ENCODE results near the gene AK9.

The AK9 gene

GRCh38 chr6:109477184-109477583 lies 213.8 kb downstream of the AK9 start:
- peaks cover 28% of the 10 kb centered on the region for H3K79me2 ChIP-seq
- H3K27me3 ChIP-seq (ENCODE audit: control insufficient read depth, insufficient read depth, low read length): no peaks in the 10 kb centered on the region
- H3K27ac ChIP-seq: no peak overlapping the region
- H3K9me3 ChIP-seq (ENCODE audit: control insufficient read depth, low read length): no peaks in the 10 kb centered on the region
- TF ChIP-seq, protein P1, sequence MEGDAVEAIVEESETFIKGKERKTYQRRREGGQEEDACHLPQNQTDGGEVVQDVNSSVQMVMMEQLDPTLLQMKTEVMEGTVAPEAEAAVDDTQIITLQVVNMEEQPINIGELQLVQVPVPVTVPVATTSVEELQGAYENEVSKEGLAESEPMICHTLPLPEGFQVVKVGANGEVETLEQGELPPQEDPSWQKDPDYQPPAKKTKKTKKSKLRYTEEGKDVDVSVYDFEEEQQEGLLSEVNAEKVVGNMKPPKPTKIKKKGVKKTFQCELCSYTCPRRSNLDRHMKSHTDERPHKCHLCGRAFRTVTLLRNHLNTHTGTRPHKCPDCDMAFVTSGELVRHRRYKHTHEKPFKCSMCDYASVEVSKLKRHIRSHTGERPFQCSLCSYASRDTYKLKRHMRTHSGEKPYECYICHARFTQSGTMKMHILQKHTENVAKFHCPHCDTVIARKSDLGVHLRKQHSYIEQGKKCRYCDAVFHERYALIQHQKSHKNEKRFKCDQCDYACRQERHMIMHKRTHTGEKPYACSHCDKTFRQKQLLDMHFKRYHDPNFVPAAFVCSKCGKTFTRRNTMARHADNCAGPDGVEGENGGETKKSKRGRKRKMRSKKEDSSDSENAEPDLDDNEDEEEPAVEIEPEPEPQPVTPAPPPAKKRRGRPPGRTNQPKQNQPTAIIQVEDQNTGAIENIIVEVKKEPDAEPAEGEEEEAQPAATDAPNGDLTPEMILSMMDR (IDR thresholded peaks at IDR 0.05): no peak
- H3K9ac ChIP-seq: no peak overlapping the region
- no peak overlapping the region for H3K4me2 ChIP-seq (ENCODE audit: low read length)
- H3K4me3 ChIP-seq (ENCODE audit: low read depth, low read length): no peak overlapping the region
- no peaks in the 10 kb centered on the region for H3K36me3 ChIP-seq (ENCODE audit: control insufficient read depth, insufficient read depth, low read length)
- peaks cover 20% of the 10 kb centered on the region for H3K4me1 ChIP-seq
- no peak overlapping the region for H2AFZ ChIP-seq

DNA sequence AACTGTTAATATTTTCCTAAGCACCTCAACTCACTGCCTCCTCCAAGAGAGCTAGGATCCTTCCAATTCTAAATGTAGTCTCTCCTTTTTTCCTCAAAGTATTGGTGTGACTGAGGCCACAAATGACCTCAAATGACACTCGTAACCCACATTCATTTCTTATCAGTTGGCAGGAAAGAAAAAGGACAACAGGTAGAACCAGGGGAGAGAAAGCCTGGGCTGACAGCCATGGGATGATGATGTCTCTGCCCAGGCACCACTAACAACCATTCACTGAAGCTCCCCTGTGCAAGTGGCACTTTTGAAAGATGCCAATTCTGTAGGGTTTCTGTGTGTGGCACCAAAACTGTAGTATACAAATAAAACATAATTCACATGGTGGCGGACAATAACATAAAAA lies 215.4 kb downstream of the AK9 start:
- H3K27me3 ChIP-seq (ENCODE audit: control insufficient read depth, insufficient read depth, low read length): no peaks in the 10 kb centered on the region
- H3K4me2 ChIP-seq (ENCODE audit: low read length): no peak overlapping the region
- peaks cover 9% of the 10 kb centered on the region for H3K4me1 ChIP-seq
- peaks cover 20% of the 10 kb centered on the region for H3K79me2 ChIP-seq
- H3K9me3 ChIP-seq (ENCODE audit: control insufficient read depth, low read length): no peaks in the 10 kb centered on the region
- H3K36me3 ChIP-seq (ENCODE audit: control insufficient read depth, insufficient read depth, low read length): no peaks in the 10 kb centered on the region
- H3K4me3 ChIP-seq (ENCODE audit: low read depth, low read length): no peak overlapping the region
- no peak overlapping the region for H3K27ac ChIP-seq
- no peak overlapping the region for H3K9ac ChIP-seq
- no peak overlapping the region for H2AFZ ChIP-seq
- TF ChIP-seq, protein P1 (IDR thresholded peaks at IDR 0.05): no peak

GRCh38 chr6:109474995-109475394 lies 216.0 kb downstream of the AK9 start:
- Histone ChIP-seq H3K4me2 (ENCODE audit: low read length) (no peak overlapping the region), H3K79me2 (peaks cover 18% of the 10 kb centered on the region), H3K27me3 (ENCODE audit: control insufficient read depth, insufficient read depth, low read length) (no peaks in the 10 kb centered on the region), H3K36me3 (ENCODE audit: control insufficient read depth, insufficient read depth, low read length) (no peaks in the 10 kb centered on the region), H3K9ac (no peak overlapping the region), H3K27ac (no peak overlapping the region), H3K9me3 (ENCODE audit: control insufficient read depth, low read length) (no peaks in the 10 kb centered on the region), H3K4me1 (peaks cover 6% of the 10 kb centered on the region), H2AFZ (no peak overlapping the region), H3K4me3 (ENCODE audit: low read depth, low read length) (no peak overlapping the region)
- TF ChIP-seq, protein P1 (IDR thresholded peaks at IDR 0.05): no peak

DNA sequence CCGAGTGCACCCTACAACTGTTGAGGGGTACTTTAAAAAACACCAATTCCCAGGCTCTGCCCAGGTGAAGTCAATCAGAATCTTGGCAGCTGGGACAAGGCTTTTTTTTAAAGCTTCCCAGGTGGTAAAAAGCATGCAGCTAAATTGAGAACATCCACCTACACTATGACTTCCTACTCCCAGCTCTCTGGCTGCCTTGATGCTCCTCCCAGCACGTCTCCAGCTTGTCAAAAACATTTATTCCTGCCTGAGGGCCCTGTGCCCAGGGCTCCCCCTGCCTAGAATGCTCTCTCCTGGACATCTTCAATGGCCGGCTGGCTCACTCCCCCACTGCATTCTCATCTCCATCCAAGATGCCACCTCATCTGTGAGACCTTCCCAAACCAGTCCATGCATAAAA lies 217.9 kb downstream of the AK9 start:
- no peaks in the 10 kb centered on the region for H3K4me1 ChIP-seq
- no peaks in the 10 kb centered on the region for H3K9me3 ChIP-seq (ENCODE audit: control insufficient read depth, low read length)
- H3K79me2 ChIP-seq: peaks cover 12% of the 10 kb centered on the region
- no peaks in the 10 kb centered on the region for H3K36me3 ChIP-seq (ENCODE audit: control insufficient read depth, insufficient read depth, low read length)
- no peak overlapping the region for H3K9ac ChIP-seq
- H3K4me2 ChIP-seq (ENCODE audit: low read length): no peak overlapping the region
- TF ChIP-seq, protein P1 (IDR thresholded peaks at IDR 0.05): no peak
- no peak overlapping the region for H3K4me3 ChIP-seq (ENCODE audit: low read depth, low read length)
- H2AFZ ChIP-seq: no peak overlapping the region
- no peak overlapping the region for H3K27ac ChIP-seq
- no peaks in the 10 kb centered on the region for H3K27me3 ChIP-seq (ENCODE audit: control insufficient read depth, insufficient read depth, low read length)

DNA sequence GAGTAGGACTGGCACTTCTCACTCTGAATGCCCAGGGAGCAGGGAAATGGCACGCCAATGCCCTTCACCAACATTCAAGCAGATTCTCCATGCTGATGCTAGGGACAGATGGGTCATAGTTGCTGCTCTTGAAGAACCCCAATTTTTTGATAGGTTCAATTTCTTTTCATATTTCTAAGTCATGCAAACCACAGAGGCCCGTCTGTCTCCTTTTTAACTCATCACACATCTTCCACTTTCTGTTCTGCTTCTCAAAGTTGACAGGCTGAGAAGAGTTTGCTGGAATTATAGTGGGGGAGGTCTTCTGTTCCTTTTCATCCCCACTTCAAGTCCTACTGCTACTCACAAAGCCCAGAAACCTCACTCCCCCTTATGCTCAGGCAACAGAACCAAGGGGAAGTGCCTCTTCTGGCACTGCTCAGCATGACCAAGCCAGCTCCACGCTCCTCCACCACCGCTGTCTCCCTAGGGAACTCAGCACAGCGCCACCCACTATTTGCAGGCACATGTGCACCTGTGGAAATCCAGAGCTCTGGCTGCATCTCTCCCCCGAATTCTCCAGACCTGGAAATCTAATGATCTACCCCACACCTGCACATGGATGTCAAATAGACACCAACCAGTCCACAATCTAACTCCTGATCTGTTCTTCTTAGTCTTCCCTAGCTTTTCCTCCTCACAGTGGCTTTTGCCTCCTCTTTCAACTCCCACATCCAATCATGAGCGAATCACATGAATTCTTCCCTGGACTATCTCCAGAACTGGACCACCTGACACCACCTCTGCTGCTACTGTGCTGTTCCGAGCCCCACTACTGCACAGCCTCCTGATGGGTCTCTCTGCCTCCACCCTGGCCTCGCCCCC lies 218.6 kb downstream of the AK9 start:
- H3K27ac ChIP-seq: no peak overlapping the region
- TF ChIP-seq, protein P1 (IDR thresholded peaks at IDR 0.05): no peak
- H3K27me3 ChIP-seq (ENCODE audit: control insufficient read depth, insufficient read depth, low read length): no peaks in the 10 kb centered on the region
- H3K9ac ChIP-seq: no peak overlapping the region
- H3K9me3 ChIP-seq (ENCODE audit: control insufficient read depth, low read length): no peaks in the 10 kb centered on the region
- no peak overlapping the region for H3K4me3 ChIP-seq (ENCODE audit: low read depth, low read length)
- H3K4me2 ChIP-seq (ENCODE audit: low read length): no peak overlapping the region
- no peaks in the 10 kb centered on the region for H3K4me1 ChIP-seq
- H3K36me3 ChIP-seq (ENCODE audit: control insufficient read depth, insufficient read depth, low read length): no peaks in the 10 kb centered on the region
- peaks cover 8% of the 10 kb centered on the region for H3K79me2 ChIP-seq
- H2AFZ ChIP-seq: no peak overlapping the region
